Stimulated activated CD8-positive, alpha-beta memory T cell treated with anti-CD3 and anti-CD28 coated beads, Interleukin-4, amount 100 ng/mL, for 4 hours (primary cell): ENCODE measurements around the gene KIRREL2.
"Not testable (repeated sequence)": the region's sequence is repeated elsewhere in the genome, so short reads cannot be mapped to it uniquely, and the experiment has no call there.

Source experiments
- DNase-seq, 2 donors: peaks; one replicate each; pipeline ENCODE4 v3.0.0-alpha.2; 2020; ENCODE audit warnings: low read depth in 2 of 2, low spot score in 1 of 2

KIRREL2 gene

GRCh38 chr19:35856546-35857149 lies at the start of gene KIRREL2:
KIRREL2 (plus strand) TSS chr19:35856911; CDS start chr19:35857120, 209 bp downstream.
- DNase-seq, result no peak

GRCh38 chr19:35807633-35808032 lies 49.1 kb upstream of the KIRREL2 start:
- no peak for DNase-seq

GRCh38 chr19:35811317-35812219 lies 45.1 kb upstream of the KIRREL2 start:
- no peak for DNase-seq

- no peak for DNase-seq
These were observed 44.3 kb upstream of the KIRREL2 start, which contains the start of gene PRODH2 for GRCh38 chr19:35812220-35813042. PRODH2 (minus strand) TSS chr19:35812845; CDS start chr19:35812805, 40 bp downstream.

GRCh38 chr19:35813043-35813890 lies 43.4 kb upstream of the KIRREL2 start:
- no peak for DNase-seq

- no peak for DNase-seq
These were observed 40.4 kb upstream of the KIRREL2 start for GRCh38 chr19:35816262-35816661.

- no peak for DNase-seq
These were observed 39.9 kb upstream of the KIRREL2 start for GRCh38 chr19:35816846-35817245.

GRCh38 chr19:35818445-35818844 lies 38.3 kb upstream of the KIRREL2 start:
- no peak for DNase-seq

- no peak for DNase-seq
These were observed 34.1 kb upstream of the KIRREL2 start for GRCh38 chr19:35822579-35822978.

- DNase-seq, result no peak
These were observed 32.6 kb upstream of the KIRREL2 start for GRCh38 chr19:35824150-35824549.

- DNase-seq, result no peak
These were observed 27.9 kb upstream of the KIRREL2 start for GRCh38 chr19:35828692-35829301.

- no peak for DNase-seq
These were observed 25.7 kb upstream of the KIRREL2 start for GRCh38 chr19:35830986-35831385.

- no peak for DNase-seq
These were observed 24.7 kb upstream of the KIRREL2 start for GRCh38 chr19:35832054-35832453.

- no peak for DNase-seq
These were observed 22.7 kb upstream of the KIRREL2 start for GRCh38 chr19:35833972-35834371.

- DNase-seq, result not testable (repeated sequence)
These were observed 20.6 kb upstream of the KIRREL2 start for GRCh38 chr19:35836096-35836495.

GRCh38 chr19:35841961-35842595 lies 14.6 kb upstream of the KIRREL2 start:
- DNase-seq, result no peak

- DNase-seq, result no peak
These were observed 13.9 kb upstream of the KIRREL2 start for GRCh38 chr19:35842666-35843272.

GRCh38 chr19:35843676-35844481 lies 12.8 kb upstream of the KIRREL2 start:
- no peak for DNase-seq
